Measurements from ENCODE around the gene SERPINH1. TPM values are rescaled to one million over a fixed set of nuclear protein-coding genes. Genes with fewer than 3 reads are reported as not detected.

The SERPINH1 gene
- total RNA-seq, 4 donors from 2014 or later = 56.9 to 111 (median 95.5) TPM

GRCh38 chr11:75553182-75553581 is 8.9 kb upstream of the SERPINH1 start:
- WGBS = 88% methylated on average over 6 of the region's 6 CpGs
- H3K36me3 ChIP-seq = no peaks in the 10 kb centered on the region
- H3K4me1 ChIP-seq = peaks cover 38% of the 10 kb centered on the region
- H3K27me3 ChIP-seq = no peaks in the 10 kb centered on the region
- TF ChIP-seq POLR2A (IDR thresholded peaks at IDR 0.05) (no peak), POLR2AphosphoS5 (IDR thresholded peaks at IDR 0.05) (no peak), CTCF (IDR thresholded peaks at IDR 0.05) (no peak), EP300 (IDR thresholded peaks at IDR 0.05) (no peak)
- no peak for DNase-seq (ENCODE audit: low spot score in 2 of 2)
- H3K4me3 ChIP-seq = no peak overlapping the region
- peak overlapping the region; percentile 41 for H3K27ac ChIP-seq
- H3K9me3 ChIP-seq = no peaks in the 10 kb centered on the region

- Histone ChIP-seq H3K36me3 (no peaks in the 10 kb centered on the region), H3K27ac (peak overlapping the region; percentile 41), H3K4me1 (peaks cover 44% of the 10 kb centered on the region), H3K4me3 (no peak overlapping the region), H3K27me3 (no peaks in the 10 kb centered on the region), H3K9me3 (no peaks in the 10 kb centered on the region)
- WGBS = 86% methylated on average over 1 of the region's 1 CpG
- DNase-seq (ENCODE audit: low spot score in 2 of 2) = no peak
- TF ChIP-seq CTCF (IDR thresholded peaks at IDR 0.05) (no peak), POLR2AphosphoS5 (IDR thresholded peaks at IDR 0.05) (no peak), POLR2A (IDR thresholded peaks at IDR 0.05) (no peak), EP300 (IDR thresholded peaks at IDR 0.05) (no peak)
Measured at GRCh38 chr11:75553889-75554257, 8.2 kb upstream of the SERPINH1 start.

GRCh38 chr11:75554258-75555022 is 7.6 kb upstream of the SERPINH1 start:
- peak; percentile 89 to 91 for DNase-seq (ENCODE audit: low spot score in 2 of 2)
- no peaks in the 10 kb centered on the region for H3K36me3 ChIP-seq
- TF ChIP-seq POLR2A (IDR thresholded peaks at IDR 0.05) = peak in 1 of 2 donors; percentile 11
- no peak for TF ChIP-seq CTCF (IDR thresholded peaks at IDR 0.05)
- TF ChIP-seq EP300 (IDR thresholded peaks at IDR 0.05) = no peak
- TF ChIP-seq POLR2AphosphoS5 (IDR thresholded peaks at IDR 0.05) = peak in 1 of 3 donors; percentile 54
- no peaks in the 10 kb centered on the region for H3K27me3 ChIP-seq
- peaks cover 50% of the 10 kb centered on the region for H3K4me1 ChIP-seq
- no peaks in the 10 kb centered on the region for H3K9me3 ChIP-seq
- no peak overlapping the region for H3K4me3 ChIP-seq
- WGBS = 32% methylated on average over 16 of the region's 21 CpGs
- peak overlapping the region; percentile 72 for H3K27ac ChIP-seq

- Histone ChIP-seq H3K36me3 (no peaks in the 10 kb centered on the region), H3K9me3 (no peaks in the 10 kb centered on the region), H3K27me3 (no peaks in the 10 kb centered on the region), H3K4me1 (peaks cover 58% of the 10 kb centered on the region), H3K27ac (peak overlapping the region; percentile 72), H3K4me3 (no peak overlapping the region)
- 82% methylated on average over 12 of the region's 12 CpGs for WGBS
- DNase-seq (ENCODE audit: low spot score in 2 of 2) = no peak
- no peak for TF ChIP-seq POLR2AphosphoS5 (IDR thresholded peaks at IDR 0.05)
- TF ChIP-seq EP300 (IDR thresholded peaks at IDR 0.05) = no peak
- TF ChIP-seq POLR2A (IDR thresholded peaks at IDR 0.05) = no peak
- no peak for TF ChIP-seq CTCF (IDR thresholded peaks at IDR 0.05)
Measured at GRCh38 chr11:75555079-75555811, 6.8 kb upstream of the SERPINH1 start.

GRCh38 chr11:75556275-75556674 is 5.8 kb upstream of the SERPINH1 start:
- no peak overlapping the region for H3K4me3 ChIP-seq
- DNase-seq (ENCODE audit: low spot score in 2 of 2) = no peak
- TF ChIP-seq EP300 (IDR thresholded peaks at IDR 0.05) (no peak), CTCF (IDR thresholded peaks at IDR 0.05) (no peak), POLR2AphosphoS5 (IDR thresholded peaks at IDR 0.05) (no peak), POLR2A (IDR thresholded peaks at IDR 0.05) (no peak)
- H3K4me1 ChIP-seq = peaks cover 68% of the 10 kb centered on the region
- no peak overlapping the region for H3K27ac ChIP-seq
- no peaks in the 10 kb centered on the region for H3K9me3 ChIP-seq
- 68% methylated on average over 3 of the region's 3 CpGs for WGBS
- no peaks in the 10 kb centered on the region for H3K27me3 ChIP-seq
- no peaks in the 10 kb centered on the region for H3K36me3 ChIP-seq
